HG02943 (cell line): ENCODE measurements around the gene MAPK9.
"Not testable (repeated sequence)": the region's sequence is repeated elsewhere in the genome, so short reads cannot be mapped to it uniquely, and the experiment has no call there.

Experiments
- ATAC-seq: cut with Tn5 transposase; IDR thresholded peaks from one replicate; pipeline ENCODE4 v1.9.1; 2021; ENCODE audit warnings: mild to moderate bottlenecking, low read depth, moderate library complexity; ENCODE audit not compliant: unreplicated experiment

The MAPK9 gene

DNA sequence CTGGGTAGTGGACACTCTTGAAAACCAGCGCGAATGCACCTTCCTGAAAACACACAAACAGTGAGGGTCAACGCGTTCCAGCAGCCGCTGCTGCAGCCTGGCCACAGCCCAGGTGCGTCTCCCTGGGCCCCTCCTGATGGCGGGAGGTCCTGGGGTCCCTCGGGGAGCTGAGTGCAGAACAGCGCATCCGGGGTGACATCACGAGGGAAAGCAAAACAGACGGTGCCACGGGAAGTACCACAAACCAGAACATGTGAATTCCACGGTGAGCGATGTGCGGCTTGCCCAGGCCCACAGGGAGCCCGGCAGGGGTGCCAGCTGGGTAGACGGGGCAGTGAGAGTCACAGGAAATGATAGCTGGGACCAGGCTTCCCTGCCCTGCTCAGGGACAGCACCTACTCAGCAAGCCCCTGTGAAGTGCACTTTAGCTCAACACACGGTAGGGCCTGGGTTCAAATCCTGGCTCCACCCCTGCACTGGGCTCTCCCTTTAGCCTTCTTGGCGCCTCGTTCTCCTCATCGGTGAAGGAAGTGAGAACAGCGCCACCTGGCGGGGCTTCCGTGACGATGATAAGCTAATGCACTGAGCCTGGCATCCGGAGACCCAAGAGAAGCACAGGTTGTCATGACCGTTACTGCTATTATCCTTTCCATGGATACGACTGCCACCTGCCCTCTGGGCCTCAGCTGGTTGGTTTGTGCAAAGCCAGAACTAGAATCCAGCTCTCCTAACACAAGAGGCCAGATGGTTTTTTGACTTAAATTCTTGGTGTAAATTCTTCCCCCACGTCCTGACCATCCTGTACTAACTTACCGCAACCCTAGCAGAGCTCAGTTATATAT lies 36.6 kb upstream of the MAPK9 start:
- ATAC-seq = peak; percentile 86

DNA sequence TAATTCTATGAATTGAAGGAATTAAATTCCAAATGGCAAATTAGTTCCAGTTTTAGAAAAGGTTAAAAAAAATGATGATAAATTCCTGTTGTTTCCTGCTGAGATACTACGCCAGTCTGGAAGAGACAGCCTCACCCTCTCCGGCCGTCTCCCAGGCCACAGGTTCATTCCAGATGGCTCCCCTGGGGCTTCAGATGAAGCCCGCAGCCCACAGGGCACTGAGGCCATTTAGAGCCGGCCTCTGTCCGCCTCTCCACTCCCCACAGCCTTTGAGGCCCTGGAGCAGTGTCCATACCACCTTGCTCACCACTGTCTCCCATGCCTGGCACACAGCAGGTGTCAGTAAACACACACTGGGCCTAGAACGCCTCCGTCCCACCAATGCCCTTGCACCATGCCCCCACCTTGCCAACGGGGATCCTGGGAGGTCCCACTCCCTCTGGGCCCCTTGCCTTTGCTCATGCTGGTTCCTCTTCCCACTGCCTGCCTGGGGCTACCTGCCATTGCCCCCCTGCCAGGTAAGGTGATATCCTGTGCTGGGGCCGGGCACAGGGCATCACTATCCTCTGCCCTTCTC lies 35.2 kb upstream of the MAPK9 start:
- ATAC-seq = no peak

- ATAC-seq = no peak
These were observed 32.7 kb upstream of the MAPK9 start for GRCh38 chr5:180324601-180324950.

DNA sequence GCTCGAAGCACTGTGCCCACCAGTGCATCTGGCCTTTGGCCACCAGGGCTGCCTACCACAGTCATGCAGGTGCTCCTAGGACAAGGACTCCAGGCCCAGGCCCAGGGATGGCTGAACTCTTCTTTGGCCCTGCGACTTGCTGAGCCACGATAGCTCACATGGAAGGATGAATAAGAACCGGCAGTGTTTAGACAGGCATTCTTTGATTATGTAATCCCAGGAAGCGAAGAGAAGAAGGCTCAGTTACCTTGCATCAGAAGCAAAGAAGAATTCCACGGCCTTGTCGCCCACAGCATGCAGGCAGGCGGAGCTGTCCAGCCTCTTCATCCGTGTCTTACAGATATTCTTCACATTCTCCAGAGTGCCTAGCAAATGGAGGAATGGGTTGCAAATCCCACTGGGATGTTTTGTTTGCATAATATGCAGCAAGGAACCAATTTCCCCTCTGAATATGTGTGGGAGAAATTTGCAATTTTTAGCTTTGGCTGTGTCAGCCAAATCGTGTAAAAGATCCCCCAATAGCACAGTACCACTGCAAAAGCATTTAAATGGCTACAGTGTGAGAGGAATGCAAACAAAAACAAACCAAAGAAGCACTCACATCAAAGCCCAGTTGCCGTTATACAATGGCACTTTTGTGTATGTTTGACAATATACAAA lies 32.2 kb upstream of the MAPK9 start:
- no peak for ATAC-seq

DNA sequence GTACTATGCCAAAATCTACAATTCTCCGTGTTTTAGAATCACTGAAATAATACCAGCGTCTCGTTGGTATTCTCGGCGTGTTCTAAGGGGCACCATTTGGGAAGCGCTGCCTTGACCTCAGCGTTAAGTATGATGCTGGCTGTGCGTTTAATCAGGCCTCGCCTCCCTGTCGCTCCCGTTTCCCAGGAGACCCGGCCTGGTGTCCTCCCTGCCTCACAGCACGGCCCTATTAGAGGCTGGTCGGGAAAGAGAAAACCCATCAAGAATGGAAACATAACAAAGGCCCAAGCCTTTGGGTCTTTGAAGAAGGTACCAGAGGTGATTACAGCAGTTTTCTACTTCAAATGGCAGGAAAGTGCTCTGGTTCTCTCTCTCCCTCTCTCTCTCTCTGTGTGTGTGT lies 31.3 kb upstream of the MAPK9 start:
- no peak for ATAC-seq

- ATAC-seq = no peak
These were observed 26.7 kb upstream of the MAPK9 start for GRCh38 chr5:180318456-180319089.

DNA sequence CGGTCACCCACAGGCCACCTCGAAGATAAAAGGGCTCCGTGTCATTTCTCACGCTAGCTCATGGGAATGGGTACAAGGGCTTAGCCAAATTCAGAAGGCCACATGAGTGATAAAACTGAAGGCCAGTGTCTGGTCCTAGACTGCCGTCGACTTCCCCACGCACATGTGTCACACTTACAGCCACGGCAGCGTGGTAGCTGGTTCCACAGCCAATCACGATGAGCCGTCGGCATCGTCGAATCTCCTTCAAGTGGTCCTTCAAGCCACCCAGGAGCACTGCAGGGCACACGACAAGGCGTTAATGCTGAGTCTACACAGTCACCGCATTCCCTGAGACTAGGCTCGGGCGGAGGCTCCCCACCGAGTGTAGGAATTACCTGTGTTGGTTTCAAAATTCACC lies 24.7 kb upstream of the MAPK9 start:
- ATAC-seq = no peak

- ATAC-seq = no peak
These were observed 23.9 kb upstream of the MAPK9 start for GRCh38 chr5:180315762-180316212.

DNA sequence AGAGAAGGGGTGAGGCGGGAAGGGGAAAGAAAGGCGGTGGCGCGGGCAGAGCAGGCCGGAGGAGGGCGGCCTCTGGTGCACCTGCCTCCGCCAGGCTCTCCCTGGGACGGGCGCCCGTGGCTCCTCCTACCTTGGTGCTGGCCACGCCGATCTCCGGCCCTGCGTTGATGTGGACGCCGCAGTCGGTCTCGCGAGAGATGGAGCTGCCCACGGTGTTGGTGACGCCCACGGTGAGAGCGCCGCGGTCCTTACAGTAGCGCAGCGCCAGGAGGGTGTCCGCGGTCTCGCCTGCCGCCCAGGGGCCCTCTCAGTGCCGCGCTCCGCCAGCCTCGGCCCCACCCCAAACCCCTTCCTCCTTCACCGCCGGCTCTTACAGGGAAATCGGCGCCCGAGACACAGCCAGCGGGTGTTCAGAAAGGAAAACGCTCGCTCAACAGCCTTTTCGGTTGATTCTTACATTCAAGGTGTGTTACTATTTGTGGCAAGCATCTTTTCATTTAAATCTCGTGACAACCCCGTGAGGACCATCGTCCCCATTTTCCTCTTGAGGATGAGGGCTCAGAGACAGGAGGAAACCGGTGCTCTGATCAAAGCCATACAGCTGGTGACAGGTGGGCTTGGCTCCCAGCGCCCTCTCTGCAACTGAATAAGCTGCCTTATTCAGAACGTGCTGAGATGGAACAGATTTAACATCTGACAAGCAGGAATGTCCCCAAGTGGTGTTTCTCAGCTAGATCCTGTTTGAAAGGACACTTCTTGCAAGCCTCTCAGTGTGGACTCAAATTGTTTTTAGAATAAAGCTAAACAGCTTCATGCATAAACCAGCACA lies 22.0 kb upstream of the MAPK9 start:
- peak; percentile 73 for ATAC-seq

DNA sequence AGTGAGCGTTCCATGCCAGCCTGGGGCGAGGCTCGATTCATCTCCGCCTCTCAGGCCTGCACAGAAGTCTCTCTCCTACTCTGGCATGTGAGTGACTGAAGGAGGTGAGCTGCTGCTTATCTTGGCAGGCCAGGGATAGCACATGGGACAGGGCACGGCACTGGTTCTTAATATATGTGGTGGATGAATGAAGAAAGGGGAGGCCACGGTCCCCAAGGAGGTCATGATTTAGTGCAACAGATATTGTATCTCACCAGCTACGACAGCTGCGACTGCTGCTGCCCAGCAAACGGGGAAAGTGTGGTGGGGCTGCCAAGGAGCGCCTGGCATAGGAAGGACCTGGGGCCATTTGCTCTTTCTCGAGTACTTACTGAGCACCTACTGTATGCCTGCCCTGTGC lies 19.3 kb upstream of the MAPK9 start:
- no peak for ATAC-seq

GRCh38 chr5:180306796-180307195 lies 14.9 kb upstream of the MAPK9 start:
- no peak for ATAC-seq

DNA sequence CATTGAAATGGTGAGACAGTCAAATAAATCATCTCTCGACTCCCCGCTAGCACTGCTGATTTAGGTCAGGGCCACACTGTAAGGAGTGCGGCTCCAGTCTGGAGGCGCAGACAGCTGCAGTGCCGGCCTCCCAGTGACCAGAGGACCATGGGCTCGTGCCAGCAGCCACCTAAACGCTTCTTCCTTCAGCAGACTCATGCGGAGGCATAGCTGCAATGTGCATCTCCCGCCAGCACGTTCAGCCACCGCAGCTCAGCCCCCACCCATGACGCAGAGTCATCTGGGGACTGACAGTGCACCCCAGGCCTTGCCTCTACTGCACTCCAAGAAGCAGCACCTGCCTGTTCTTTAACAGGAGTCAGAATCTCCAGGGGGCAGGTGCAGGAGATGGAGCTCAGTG lies 13.6 kb upstream of the MAPK9 start:
- no peak for ATAC-seq

- no peak for ATAC-seq
These were observed 12.8 kb upstream of the MAPK9 start for GRCh38 chr5:180304431-180305375.

- no peak for ATAC-seq
These were observed 12.1 kb upstream of the MAPK9 start for GRCh38 chr5:180304016-180304292.

GRCh38 chr5:180303226-180304015 lies 11.5 kb upstream of the MAPK9 start:
- no peak for ATAC-seq

- no peak for ATAC-seq
These were observed 10.4 kb upstream of the MAPK9 start for GRCh38 chr5:180302256-180302655.

- ATAC-seq = no peak
These were observed 9.4 kb upstream of the MAPK9 start for GRCh38 chr5:180301253-180301652.

GRCh38 chr5:180299526-180299925 lies 7.6 kb upstream of the MAPK9 start:
- no peak for ATAC-seq

DNA sequence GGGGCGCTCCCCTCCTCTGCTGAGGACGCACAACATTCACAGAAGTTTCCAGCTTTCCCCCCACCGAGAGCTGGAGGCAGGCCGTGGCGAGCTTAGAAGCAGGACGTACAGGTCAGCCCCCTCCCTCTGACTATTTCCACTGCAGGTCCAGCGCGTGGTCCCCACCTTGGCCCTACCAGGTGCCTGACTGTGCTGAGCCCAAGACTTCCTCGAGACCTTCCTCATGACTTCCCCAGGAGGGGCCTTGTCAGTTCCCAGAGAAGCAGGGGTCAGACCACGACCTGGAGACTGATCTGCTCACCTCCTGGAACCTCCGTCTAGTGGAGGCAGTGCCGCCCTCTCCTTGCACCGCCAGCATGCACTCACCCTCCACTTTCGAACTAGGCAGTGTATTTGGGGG lies 7.1 kb upstream of the MAPK9 start:
- not testable (repeated sequence) for ATAC-seq
